H9 (cell line): Measurements from ENCODE around the gene PPP1R12B. TPM values are rescaled to one million over a fixed set of nuclear protein-coding genes. Genes with fewer than 3 reads are reported as not detected.

Experiments
- DNase-seq: peaks from one replicate; pipeline ENCODE4 v3.0.0-alpha.2; 2017
- H2AFZ ChIP-seq: one replicate; pipeline ENCODE4 v1.6.1; 2013; ENCODE audit warnings: mild to moderate bottlenecking, low read length, control low read depth, moderate library complexity
- H2AK5ac ChIP-seq: 2 replicates; pipeline ENCODE4 v1.6.1; 2013; ENCODE audit warnings: low read length, control low read depth, mixed read lengths; ENCODE audit not compliant: insufficient read length
- H2BK120ac ChIP-seq: one replicate; pipeline ENCODE4 v1.6.1; 2013; ENCODE audit warnings: low read depth, mild to moderate bottlenecking, low read length, control low read depth, inconsistent platforms; ENCODE audit not compliant: poor library complexity, severe bottlenecking
- H2BK12ac ChIP-seq: 2 replicates; pipeline ENCODE4 v1.6.1; 2013; ENCODE audit warnings: low read length, control low read depth, mixed read lengths, low read depth; ENCODE audit not compliant: insufficient read length
- H2BK15ac ChIP-seq: 2 replicates; pipeline ENCODE4 v1.6.1; 2013; ENCODE audit warnings: low read depth, low read length, control low read depth
- H2BK20ac ChIP-seq: one replicate; pipeline ENCODE4 v1.6.1; 2013; ENCODE audit warnings: low read depth, mild to moderate bottlenecking, low read length, control low read depth, inconsistent platforms; ENCODE audit not compliant: poor library complexity, severe bottlenecking
- H2BK5ac ChIP-seq: 2 replicates; pipeline ENCODE4 v1.6.1; 2013; ENCODE audit warnings: low read length, control low read depth, mixed read lengths; ENCODE audit not compliant: insufficient read length
- H3K14ac ChIP-seq: 2 replicates; pipeline ENCODE4 v1.6.1; 2013; ENCODE audit warnings: low read length, control low read depth; ENCODE audit not compliant: insufficient read depth
- H3K18ac ChIP-seq: 2 replicates; pipeline ENCODE4 v1.6.1; 2013; ENCODE audit warnings: low read depth, mild to moderate bottlenecking, mixed read lengths, low read length, control low read depth; ENCODE audit not compliant: insufficient read length
- H3K23ac ChIP-seq: 2 replicates; pipeline ENCODE4 v1.6.1; 2013; ENCODE audit warnings: low read length, control low read depth, mixed read lengths, low read depth; ENCODE audit not compliant: insufficient read length
- H3K23me2 ChIP-seq: 2 replicates; pipeline ENCODE4 v1.6.1; 2013; ENCODE audit warnings: low read depth, mild to moderate bottlenecking, mixed read lengths, low read length, control low read depth; ENCODE audit not compliant: insufficient read length, poor library complexity, severe bottlenecking
- H3K27ac ChIP-seq: 2 replicates; pipeline ENCODE4 v1.5.1; 2013; ENCODE audit warnings: low read length, control low read depth, mixed read lengths, low read depth; ENCODE audit not compliant: insufficient read length
- H3K27me3 ChIP-seq: 2 replicates; pipeline ENCODE4 v1.6.1; 2013; ENCODE audit warnings: low read length, control low read depth, inconsistent platforms; ENCODE audit not compliant: insufficient read depth
- H3K4ac ChIP-seq: 2 replicates; pipeline ENCODE4 v1.6.1; 2013; ENCODE audit warnings: low read depth, mild to moderate bottlenecking, control low read depth, inconsistent platforms, low read length, moderate library complexity
- H3K4me1 ChIP-seq: 2 replicates; pipeline ENCODE4 v1.6.1; 2013; ENCODE audit warnings: low read length, control low read depth, inconsistent platforms; ENCODE audit not compliant: insufficient read depth
- H3K4me2 ChIP-seq: 2 replicates; pipeline ENCODE4 v1.6.1; 2013; ENCODE audit warnings: low read length, control low read depth, mixed read lengths; ENCODE audit not compliant: insufficient read length, insufficient read depth
- H3K56ac ChIP-seq: 2 replicates; pipeline ENCODE4 v1.6.1; 2013; ENCODE audit warnings: low read depth, mild to moderate bottlenecking, mixed read lengths, low read length, control low read depth; ENCODE audit not compliant: insufficient read length
- H3K79me1 ChIP-seq: 2 replicates; pipeline ENCODE4 v1.6.1; 2013; ENCODE audit warnings: low read depth, mild to moderate bottlenecking, moderate library complexity, low read length, control low read depth, inconsistent platforms; ENCODE audit not compliant: insufficient read depth, poor library complexity, severe bottlenecking
- H3K79me2 ChIP-seq: 2 replicates; pipeline ENCODE4 v1.6.1; 2013; ENCODE audit warnings: low read length, control low read depth, inconsistent platforms; ENCODE audit not compliant: insufficient read depth
- H3K9ac ChIP-seq: 2 replicates; pipeline ENCODE4 v1.6.1; 2013; ENCODE audit warnings: low read length, control low read depth, mixed read lengths; ENCODE audit not compliant: insufficient read length; ENCODE audit errors: extremely low read depth
- H3K9me3 ChIP-seq: one replicate; pipeline ENCODE4 v1.6.1; 2013; ENCODE audit warnings: low read depth, low read length, inconsistent platforms; ENCODE audit not compliant: control insufficient read depth
- H3T11ph ChIP-seq: one replicate; pipeline ENCODE4 v1.6.1; 2013; ENCODE audit warnings: mild to moderate bottlenecking, low read length, control low read depth, inconsistent platforms
- H4K20me1 ChIP-seq: one replicate; pipeline ENCODE4 v1.6.1; 2013; ENCODE audit not compliant: control insufficient read depth, insufficient read length, insufficient read depth
- H4K5ac ChIP-seq: 2 replicates; pipeline ENCODE4 v1.6.1; 2013; ENCODE audit warnings: low read depth, mild to moderate bottlenecking, mixed read lengths, low read length, control low read depth; ENCODE audit not compliant: insufficient read length
- H4K8ac ChIP-seq: replicated peaks from 2 replicates; pipeline ENCODE4 v1.6.1; 2013; ENCODE audit warnings: low read length, control low read depth, mixed read lengths, low read depth; ENCODE audit not compliant: insufficient read length
- H4K91ac ChIP-seq: 2 replicates; pipeline ENCODE4 v1.6.1; 2013; ENCODE audit warnings: low read depth, mild to moderate bottlenecking, moderate library complexity, mixed read lengths, low read length, control low read depth; ENCODE audit not compliant: insufficient read length
- H3K27ac Mint-ChIP-seq, 3 experiments: 2 replicates in 2 of 3; 3 replicates in 1 of 3; pipeline ENCODE4 v1.8.0; 2020 to 2021; ENCODE audit warnings: mixed read lengths in 3 of 3, mild to moderate bottlenecking in 1 of 3, moderate library complexity in 1 of 3
- H3K27me3 Mint-ChIP-seq: 2 replicates; pipeline ENCODE4 v1.8.0; 2021; ENCODE audit warnings: low read depth, mild to moderate bottlenecking, moderate library complexity, mixed read lengths
- H3K36me3 Mint-ChIP-seq, 3 experiments: 2 replicates in 2 of 3; 3 replicates in 1 of 3; pipeline ENCODE4 v1.8.0; 2020 to 2021; ENCODE audit warnings: low read depth in 3 of 3, mixed read lengths in 3 of 3; ENCODE audit not compliant: insufficient read depth in 1 of 3
- H3K4me1 Mint-ChIP-seq, 2 experiments: 2 replicates each; pipeline ENCODE4 v1.8.0; 2020; ENCODE audit warnings: mixed read lengths in 2 of 2
- H3K4me3 Mint-ChIP-seq, 2 experiments: 2 replicates in 1 of 2; 3 replicates in 1 of 2; pipeline ENCODE4 v1.8.0; 2020 to 2021; ENCODE audit warnings: mild to moderate bottlenecking in 2 of 2, mixed read lengths in 2 of 2, moderate library complexity in 1 of 2
- H3K9me3 Mint-ChIP-seq, 2 experiments: 2 replicates in 1 of 2; 3 replicates in 1 of 2; pipeline ENCODE4 v1.8.0; 2020; ENCODE audit warnings: mild to moderate bottlenecking in 2 of 2, mixed read lengths in 2 of 2, moderate library complexity in 1 of 2
- CTCF ChIP-seq: fragments of 200-600 bp; sonication (generic); conservative IDR thresholded peaks from 3 replicates; pipeline ENCODE4 v1.8.0; 2021; ENCODE audit warnings: antibody characterized with exemption, mild to moderate bottlenecking
- WGBS: extraction: QIAGEN DNeasy Blood & Tissue Kit; methylation state at CpG from one replicate; pipeline ENCODE4 v1.1.7; 2013; ENCODE audit warnings: missing lambda C conversion rate, low lambda C conversion rate, mixed read lengths; ENCODE audit not compliant: insufficient read length; ENCODE audit errors: extremely low coverage; 5-methylcytosine and 5-hydroxymethylcytosine counted together
- total RNA-seq: library from RNA; stranded (reverse); gene quantifications from 2 replicates; pipeline ENCODE4 v1.2.1, GENCODE V29; 2021

Gene PPP1R12B
- total RNA-seq, 1 experiment from 2014 or later = 12.9 TPM

GRCh38 chr1:202315576-202316168 is 32.8 kb upstream of the PPP1R12B start:
- DNase-seq = peak; percentile 88
- Histone ChIP-seq H2AFZ (no peak overlapping the region), H3K23ac (no peak overlapping the region), H3T11ph (no peak overlapping the region), H4K5ac (no peak overlapping the region), H2BK5ac (no peak overlapping the region), H3K9ac (no peak overlapping the region), H2BK20ac (no peak overlapping the region), H2BK15ac (no peak overlapping the region), H3K56ac (no peak overlapping the region), H3K14ac (no peak overlapping the region), H4K8ac (no peak overlapping the region), H2BK12ac (no peak overlapping the region), H3K4ac (no peak overlapping the region), H2AK5ac (no peak overlapping the region), H3K18ac (no peak overlapping the region), H3K23me2 (no peaks in the 10 kb centered on the region), H3K4me1 (no peaks in the 10 kb centered on the region), H3K27me3 (no peaks in the 10 kb centered on the region), H3K79me1 (no peaks in the 10 kb centered on the region), H4K91ac (no peak overlapping the region), H2BK120ac (no peak overlapping the region), H3K79me2 (no peaks in the 10 kb centered on the region), H3K27ac (no peak overlapping the region), H3K4me2 (no peak overlapping the region), H3K9me3 (no peaks in the 10 kb centered on the region), H4K20me1 (no peaks in the 10 kb centered on the region)
- H3K27me3 Mint-ChIP-seq = peaks cover 2% of the 10 kb centered on the region; the same call in 1 of the 2 replicates
- H3K36me3 Mint-ChIP-seq = no peaks in the 10 kb centered on the region
- H3K4me1 Mint-ChIP-seq = peaks cover 7% of the 10 kb centered on the region in 2 experiments
- TF ChIP-seq CTCF = peak; percentile 96
- no CpG with 5 or more reads among the region's 9 CpGs for WGBS
- H3K4me3 Mint-ChIP-seq = no peak overlapping the region
- no peaks in the 10 kb centered on the region for H3K9me3 Mint-ChIP-seq
- H3K27ac Mint-ChIP-seq = no peak overlapping the region
